Hepatocyte (in vitro differentiated cells): Measurements from ENCODE around the gene FLT4. TPM values are rescaled to one million over a fixed set of nuclear protein-coding genes. Genes with fewer than 3 reads are reported as not detected.

ENCODE experiments used
- DNase-seq: peaks from one replicate; pipeline ENCODE4 v3.0.0-alpha.2; 2016; ENCODE audit warnings: low spot score
- H2AFZ ChIP-seq: fragments of 200-600 bp; sonication (generic); 2 replicates; pipeline ENCODE4 v1.6.0; 2016; ENCODE audit warnings: antibody characterized with exemption, mild to moderate bottlenecking
- H3K27ac ChIP-seq: fragments of 200-600 bp; sonication (generic); 2 replicates; pipeline ENCODE4 v1.5.1; 2016; ENCODE audit warnings: mild to moderate bottlenecking
- H3K27me3 ChIP-seq: fragments of 200-600 bp; sonication (generic); 2 replicates; pipeline ENCODE4 v1.6.1; 2016
- H3K36me3 ChIP-seq: fragments of 200-600 bp; sonication (generic); replicated peaks from 2 replicates; pipeline ENCODE4 v1.5.1; 2016; ENCODE audit warnings: low read depth; ENCODE audit not compliant: insufficient read depth
- H3K4me1 ChIP-seq: fragments of 200-600 bp; sonication (generic); 2 replicates; pipeline ENCODE4 v1.5.1; 2016; ENCODE audit warnings: mild to moderate bottlenecking, moderate library complexity; ENCODE audit not compliant: insufficient read depth
- H3K4me2 ChIP-seq: fragments of 200-600 bp; sonication (generic); 2 replicates; pipeline ENCODE4 v1.6.0; 2016
- H3K4me3 ChIP-seq: fragments of 200-600 bp; sonication (generic); 2 replicates; pipeline ENCODE4 v1.5.1; 2016; ENCODE audit warnings: mild to moderate bottlenecking
- H3K79me2 ChIP-seq: fragments of 200-600 bp; sonication (generic); 2 replicates; pipeline ENCODE4 v1.6.0; 2017; ENCODE audit warnings: mild to moderate bottlenecking
- H3K9me2 ChIP-seq: fragments of 200-600 bp; sonication (generic); replicated peaks from 2 replicates; pipeline ENCODE4 v1.6.0; 2017; ENCODE audit warnings: mild to moderate bottlenecking; ENCODE audit not compliant: insufficient read depth
- H3K9me3 ChIP-seq: fragments of 200-600 bp; sonication (generic); 2 replicates; pipeline ENCODE4 v1.5.1; 2016; ENCODE audit warnings: low read depth, mild to moderate bottlenecking
- H4K20me1 ChIP-seq: fragments of 200-600 bp; sonication (generic); 2 replicates; pipeline ENCODE4 v1.6.0; 2016; ENCODE audit warnings: mild to moderate bottlenecking; ENCODE audit not compliant: insufficient read depth, poor library complexity, severe bottlenecking
- EZH2 ChIP-seq: fragments of 200-600 bp; sonication (generic); IDR thresholded peaks from 2 replicates; pipeline ENCODE4 v1.6.1; 2016; ENCODE audit warnings: antibody characterized with exemption, mild to moderate bottlenecking, borderline replicate concordance
- EZH2phosphoT487 ChIP-seq: fragments of 200-600 bp; sonication (generic); IDR thresholded peaks from one replicate; pipeline ENCODE4 v1.6.1; 2018; ENCODE audit warnings: antibody characterized with exemption, mild to moderate bottlenecking, low read depth, moderate library complexity; ENCODE audit not compliant: unreplicated experiment, severe bottlenecking
- WGBS: methylation state at CpG from one replicate; pipeline ENCODE4 v1.1.6; 2016; ENCODE audit warnings: low lambda C conversion rate; ENCODE audit errors: missing lambda C conversion rate; 5-methylcytosine and 5-hydroxymethylcytosine counted together
- polyA plus RNA-seq: library from polyadenylated mRNA; unstranded; fragments of >200 nt; fragmentation: Nextera tagmentation; extraction: Ambion mirVana; gene quantifications from 2 replicates; pipeline ENCODE4 v1.2.1, GENCODE V29; 2016
- total RNA-seq: library from RNA; depleted of rRNA; stranded (reverse); fragments of >200 nt; gene quantifications from 2 replicates; pipeline ENCODE4 v1.2.3, GENCODE V29; 2014
- TF ChIP-seq, protein P1 (sequence below): fragments of 200-600 bp; sonication (generic); IDR thresholded peaks from 2 replicates; pipeline ENCODE4 v1.5.1; 2016; ENCODE audit warnings: antibody characterized with exemption, mild to moderate bottlenecking; ENCODE audit not compliant: poor library complexity

The FLT4 gene
- total and polyA plus RNA-seq, 2 experiments from 2014 or later: 0.83 to 0.90 TPM

DNA sequence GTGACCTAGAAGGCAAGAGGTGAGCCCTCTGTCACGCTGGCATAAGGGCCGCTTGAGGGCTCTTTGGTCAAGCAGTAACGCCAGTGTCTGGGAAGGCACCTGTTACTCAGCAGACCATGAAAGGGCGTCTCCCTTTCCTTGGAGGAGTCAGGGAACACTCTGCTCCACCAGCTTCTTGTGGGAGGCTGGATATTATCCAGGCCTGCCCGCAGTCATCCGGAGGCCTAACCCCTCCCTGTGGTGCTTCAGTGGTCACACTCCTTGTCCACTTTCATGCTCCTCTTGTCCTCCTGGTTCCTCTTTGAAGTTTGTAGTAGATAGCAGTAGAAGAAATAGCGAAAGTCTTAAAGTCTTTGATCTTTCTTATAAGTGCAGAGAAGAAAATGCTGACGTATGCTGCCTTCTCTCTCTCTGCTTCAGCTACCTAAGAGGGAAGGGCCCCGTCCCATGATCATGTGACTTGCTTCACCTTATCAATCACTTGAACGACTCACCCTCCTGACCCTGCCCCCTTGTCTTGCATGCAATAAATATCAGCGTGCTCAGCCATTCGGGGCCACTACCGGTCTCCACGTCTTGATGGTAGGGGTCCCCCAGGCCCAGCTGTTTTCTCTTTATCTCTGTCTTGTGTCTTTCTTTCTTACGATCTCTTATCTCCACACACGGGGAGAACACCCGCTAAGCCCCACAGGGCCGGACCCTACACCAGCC lies 41.4 kb downstream of the FLT4 start:
- DNase-seq: no peak
- Histone ChIP-seq H3K9me3 (no peaks in the 10 kb centered on the region), H3K4me2 (no peak overlapping the region)

DNA sequence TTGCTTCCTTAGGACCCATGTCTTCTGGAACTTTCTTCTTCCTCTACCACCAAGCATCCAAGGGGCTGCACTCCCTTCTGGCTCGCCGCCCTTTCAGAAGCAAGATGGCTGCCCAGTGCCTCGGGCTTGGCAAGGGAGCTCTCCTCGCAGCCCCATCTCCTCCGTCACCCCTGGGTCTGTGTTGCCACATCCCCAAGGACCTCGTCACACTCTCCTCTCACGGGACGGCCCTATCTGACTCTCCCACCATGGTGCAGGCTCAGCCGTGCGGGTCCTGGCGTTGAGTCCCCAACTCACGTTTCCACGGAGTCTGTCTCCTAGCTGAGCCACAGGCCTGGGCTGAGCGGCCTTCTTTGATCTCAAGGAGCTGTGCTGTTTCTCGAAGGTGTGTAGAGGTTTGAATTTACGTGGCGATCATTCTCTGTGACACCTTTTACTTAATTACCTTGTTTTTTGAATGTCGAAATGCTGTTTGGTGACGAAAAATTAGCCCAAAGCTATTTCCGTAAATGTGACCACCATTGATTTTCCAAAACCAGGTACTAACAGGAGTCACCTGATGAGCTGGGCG lies 43.1 kb downstream of the FLT4 start:
- no peaks in the 10 kb centered on the region for H3K27me3 ChIP-seq
- no peaks in the 10 kb centered on the region for H3K36me3 ChIP-seq
- H3K4me2 ChIP-seq: no peak overlapping the region
- no peaks in the 10 kb centered on the region for H3K79me2 ChIP-seq
- H3K9me2 ChIP-seq: no peaks in the 10 kb centered on the region
- no peak overlapping the region for H3K4me3 ChIP-seq
- no peak for TF ChIP-seq EZH2
- TF ChIP-seq EZH2phosphoT487: no peak
- WGBS: 87% methylated on average over 21 of the region's 21 CpGs
- H3K9me3 ChIP-seq: no peaks in the 10 kb centered on the region
- no peaks in the 10 kb centered on the region for H4K20me1 ChIP-seq
- no peak overlapping the region for H3K27ac ChIP-seq
- H3K4me1 ChIP-seq: no peaks in the 10 kb centered on the region
- no peak overlapping the region for H2AFZ ChIP-seq
- no peak for DNase-seq

More for the DNA sequence above, 41.4 kb downstream of the FLT4 start:
- H3K4me3 ChIP-seq: no peak overlapping the region
- no peak overlapping the region for H2AFZ ChIP-seq
- WGBS: 58% methylated on average over 18 of the region's 18 CpGs
- H3K9me2 ChIP-seq: no peaks in the 10 kb centered on the region
- H4K20me1 ChIP-seq: no peaks in the 10 kb centered on the region
- TF ChIP-seq EZH2 (no peak), EZH2phosphoT487 (no peak)
- TF ChIP-seq, protein P1, sequence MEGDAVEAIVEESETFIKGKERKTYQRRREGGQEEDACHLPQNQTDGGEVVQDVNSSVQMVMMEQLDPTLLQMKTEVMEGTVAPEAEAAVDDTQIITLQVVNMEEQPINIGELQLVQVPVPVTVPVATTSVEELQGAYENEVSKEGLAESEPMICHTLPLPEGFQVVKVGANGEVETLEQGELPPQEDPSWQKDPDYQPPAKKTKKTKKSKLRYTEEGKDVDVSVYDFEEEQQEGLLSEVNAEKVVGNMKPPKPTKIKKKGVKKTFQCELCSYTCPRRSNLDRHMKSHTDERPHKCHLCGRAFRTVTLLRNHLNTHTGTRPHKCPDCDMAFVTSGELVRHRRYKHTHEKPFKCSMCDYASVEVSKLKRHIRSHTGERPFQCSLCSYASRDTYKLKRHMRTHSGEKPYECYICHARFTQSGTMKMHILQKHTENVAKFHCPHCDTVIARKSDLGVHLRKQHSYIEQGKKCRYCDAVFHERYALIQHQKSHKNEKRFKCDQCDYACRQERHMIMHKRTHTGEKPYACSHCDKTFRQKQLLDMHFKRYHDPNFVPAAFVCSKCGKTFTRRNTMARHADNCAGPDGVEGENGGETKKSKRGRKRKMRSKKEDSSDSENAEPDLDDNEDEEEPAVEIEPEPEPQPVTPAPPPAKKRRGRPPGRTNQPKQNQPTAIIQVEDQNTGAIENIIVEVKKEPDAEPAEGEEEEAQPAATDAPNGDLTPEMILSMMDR: no peak
- H3K79me2 ChIP-seq: no peaks in the 10 kb centered on the region
- no peak overlapping the region for H3K27ac ChIP-seq
- no peaks in the 10 kb centered on the region for H3K27me3 ChIP-seq
- no peaks in the 10 kb centered on the region for H3K36me3 ChIP-seq
- no peaks in the 10 kb centered on the region for H3K4me1 ChIP-seq

DNA sequence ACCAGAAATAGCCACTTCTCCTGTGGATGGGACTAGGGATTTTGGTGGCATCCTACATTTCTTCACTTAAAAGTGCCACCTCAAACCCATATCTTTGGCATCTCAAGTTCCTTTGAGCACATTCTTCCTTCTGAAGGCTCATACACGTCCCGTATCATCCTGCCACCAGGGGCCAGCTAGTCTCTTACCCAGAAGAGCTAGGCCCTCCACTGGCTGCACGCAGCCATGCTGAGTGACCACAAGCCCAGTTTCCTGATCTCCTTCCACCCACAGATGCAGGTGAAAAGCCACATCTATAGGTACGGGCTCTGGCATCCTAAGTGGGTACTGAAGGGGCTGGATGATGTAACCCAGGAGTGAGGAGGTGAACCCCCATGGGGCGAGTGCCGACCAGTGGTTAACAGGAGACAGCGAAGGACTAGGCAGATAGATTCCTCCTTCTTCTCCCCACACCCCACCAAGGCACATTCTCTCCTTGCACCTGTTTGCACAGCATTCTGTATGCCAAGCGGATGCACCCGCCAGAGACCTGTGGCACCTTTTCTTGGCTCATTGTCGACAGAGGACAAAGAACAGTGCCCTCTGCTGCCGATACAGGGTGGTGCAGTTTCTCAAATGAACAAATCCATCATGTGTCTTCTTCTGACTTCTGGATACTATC lies 43.7 kb downstream of the FLT4 start:
- Histone ChIP-seq H4K20me1 (no peaks in the 10 kb centered on the region), H3K27me3 (no peaks in the 10 kb centered on the region), H3K4me3 (no peak overlapping the region), H3K79me2 (no peaks in the 10 kb centered on the region), H3K36me3 (no peaks in the 10 kb centered on the region), H3K27ac (no peak overlapping the region), H3K4me1 (no peaks in the 10 kb centered on the region), H3K4me2 (no peak overlapping the region), H3K9me3 (no peaks in the 10 kb centered on the region), H3K9me2 (no peaks in the 10 kb centered on the region), H2AFZ (no peak overlapping the region)
- TF ChIP-seq, protein P1: peak; percentile 67
- no peak for TF ChIP-seq EZH2phosphoT487
- 60% methylated on average over 11 of the region's 11 CpGs for WGBS
- peak; percentile 71 for DNase-seq

DNA sequence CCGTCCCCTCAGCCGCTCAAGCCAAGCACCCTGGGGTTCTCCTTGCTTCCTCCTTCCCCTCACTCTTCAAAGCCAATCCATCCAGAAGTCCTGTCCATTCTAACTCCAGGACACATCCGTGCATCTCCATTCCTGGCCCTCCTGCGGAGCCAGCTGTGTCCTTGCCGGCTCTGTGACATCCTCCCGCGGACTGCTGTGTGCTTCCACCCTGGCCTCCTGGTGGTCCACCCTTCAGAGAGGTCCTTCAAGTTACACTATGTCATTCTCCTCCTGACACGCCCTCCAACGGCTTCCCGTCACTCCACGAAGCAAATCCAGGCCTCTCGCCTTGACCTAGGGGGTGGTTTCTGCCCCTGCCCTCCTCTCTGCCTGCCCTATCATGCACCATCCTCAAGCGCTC lies 45.1 kb downstream of the FLT4 start:
- no peaks in the 10 kb centered on the region for H3K9me2 ChIP-seq
- H3K79me2 ChIP-seq: no peaks in the 10 kb centered on the region
- H3K4me1 ChIP-seq: no peaks in the 10 kb centered on the region
- 83% methylated on average over 13 of the region's 13 CpGs for WGBS
- no peak overlapping the region for H3K4me2 ChIP-seq
- no peak for DNase-seq
- no peaks in the 10 kb centered on the region for H3K36me3 ChIP-seq
- H3K4me3 ChIP-seq: no peak overlapping the region
- H3K9me3 ChIP-seq: no peaks in the 10 kb centered on the region
- H2AFZ ChIP-seq: no peak overlapping the region
- H3K27me3 ChIP-seq: no peaks in the 10 kb centered on the region
- no peak overlapping the region for H3K27ac ChIP-seq
- no peaks in the 10 kb centered on the region for H4K20me1 ChIP-seq
- no peak for TF ChIP-seq EZH2
- TF ChIP-seq, protein P1: no peak
- TF ChIP-seq EZH2phosphoT487: no peak
